Globus pallidus (tissue), 1 donor: ENCODE results near the gene RNMT.

Experiments
- DNase-seq: peaks from one replicate; pipeline ENCODE4 v3.0.0-alpha.2; 2015; ENCODE audit warnings: low spot score

RNMT gene

DNA sequence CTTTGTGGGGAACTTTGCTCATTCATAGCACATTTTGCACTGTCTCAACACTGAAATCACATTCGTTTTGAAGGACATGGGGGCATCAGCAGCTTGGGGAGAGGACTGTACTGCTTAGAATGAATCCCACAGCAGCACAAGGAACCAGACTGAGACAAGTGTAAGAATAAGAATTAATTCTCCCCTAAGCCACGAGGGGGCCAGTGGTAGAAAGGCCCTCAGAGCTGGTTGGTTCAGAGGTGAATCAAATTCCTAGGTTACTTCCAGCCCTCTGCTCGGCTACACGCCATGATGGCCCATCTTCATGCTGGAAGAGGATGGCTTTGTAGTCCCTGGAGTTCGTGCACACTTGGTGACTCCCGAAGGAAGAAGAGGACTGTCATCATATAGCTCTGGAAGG is 85.5 kb downstream of the RNMT start:
- no peak for DNase-seq

GRCh38 chr18:13813271-13813849 is 86.9 kb downstream of the RNMT start:
- peak; percentile 57 for DNase-seq
